Fibroblast of skin of scalp (primary cell): ENCODE results near the gene GOLGA6L10. TPM values are rescaled to one million over a fixed set of nuclear protein-coding genes. Genes with fewer than 3 reads are reported as not detected.
A peak's percentile ranks its signal among the peaks of the same experiment; 100 is the strongest.
"Not testable (repeated sequence)": the region's sequence is repeated elsewhere in the genome, so short reads cannot be mapped to it uniquely, and the experiment has no call there.

Source experiments
- DNase-seq: peaks from one replicate; pipeline ENCODE4 v3.0.0-alpha.2; 2013
- polyA plus RNA-seq, 2 experiments: library from polyadenylated mRNA; unstranded; fragments of 120-200 nt; gene quantifications; one replicate each; pipeline ENCODE4 v1.2.1, GENCODE V29; 2013; ENCODE audit not compliant: insufficient read length in 2 of 2

The GOLGA6L10 gene
- polyA plus RNA-seq (2013, experiment 1 of 2; ENCODE audit: insufficient read length): 0.28 TPM
- 0.53 TPM for polyA plus RNA-seq (2013, experiment 2 of 2; ENCODE audit: insufficient read length)

DNA sequence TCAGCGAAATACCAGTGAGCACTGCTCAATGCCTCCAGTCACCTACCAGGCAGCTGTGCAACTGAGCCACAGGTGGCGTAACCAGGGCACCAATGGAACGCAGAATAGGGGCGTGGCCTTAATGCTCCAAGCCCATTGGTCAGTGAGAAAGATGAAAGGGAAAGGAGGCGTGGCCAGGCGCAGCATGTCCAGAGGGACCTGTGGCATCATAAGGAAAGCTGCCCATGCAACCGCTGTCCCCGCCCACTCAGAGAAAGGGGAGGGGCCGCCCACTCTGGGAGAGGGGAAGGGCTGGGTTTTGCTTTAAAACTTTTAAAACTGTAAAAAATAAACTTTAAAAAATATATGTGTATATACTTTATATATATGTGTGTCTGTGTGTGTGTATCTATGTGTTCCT lies at the start of gene GOLGA6L10:
Gene GOLGA6L10 (minus strand): TSS at position 101 of the 400 bp plus-strand sequence. CDS start 100 bp downstream, at position 1.
- not testable (repeated sequence) for DNase-seq

DNA sequence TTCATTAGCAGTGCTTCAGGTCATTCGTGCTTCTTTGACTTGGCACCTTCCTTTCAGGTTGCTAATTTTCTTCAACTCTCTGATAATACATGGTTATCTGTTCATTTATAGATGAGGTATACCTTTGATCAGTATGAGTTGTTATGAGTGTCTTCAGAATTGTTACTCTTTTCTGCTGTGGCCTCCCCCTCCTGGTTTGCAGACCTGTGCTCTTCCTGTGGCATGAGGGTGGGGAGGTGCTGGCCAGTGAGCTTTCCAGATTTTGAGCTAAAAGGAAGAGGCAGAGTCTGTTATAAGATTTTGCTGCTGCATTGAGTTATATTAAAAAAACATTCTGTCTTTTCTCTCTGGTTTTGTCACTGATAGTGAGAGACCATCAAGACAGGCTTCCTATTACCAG lies 49.5 kb upstream of the GOLGA6L10 start:
- DNase-seq: no peak

- DNase-seq: no peak
These were observed 48.5 kb upstream of the GOLGA6L10 start for GRCh38 chr15:82397817-82398216.

GRCh38 chr15:82395788-82396187 lies 46.5 kb upstream of the GOLGA6L10 start:
- DNase-seq: peak; percentile 43

GRCh38 chr15:82393671-82394070 lies 44.4 kb upstream of the GOLGA6L10 start:
- peak; percentile 63 for DNase-seq

DNA sequence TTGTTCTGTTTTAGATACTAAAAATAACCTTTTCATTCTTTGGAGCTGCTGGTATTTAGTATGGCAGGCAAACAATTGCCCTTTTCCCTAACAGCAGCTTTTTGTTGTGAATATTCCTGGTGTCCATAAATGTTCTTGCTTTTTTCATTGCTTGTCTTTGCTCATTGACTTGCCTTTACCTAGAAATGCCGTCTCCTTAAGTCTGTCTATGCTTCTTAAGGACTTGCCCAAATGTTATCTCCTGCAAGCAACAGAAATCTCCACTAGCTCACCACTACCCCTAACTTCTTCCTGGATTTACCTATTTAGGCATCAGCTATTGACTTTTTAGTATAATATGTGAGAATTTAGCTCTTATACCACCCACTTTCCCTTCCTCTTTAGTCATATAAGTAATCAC lies 42.8 kb upstream of the GOLGA6L10 start:
- DNase-seq: not testable (repeated sequence)

GRCh38 chr15:82390152-82390551 lies 40.9 kb upstream of the GOLGA6L10 start:
- not testable (repeated sequence) for DNase-seq

DNA sequence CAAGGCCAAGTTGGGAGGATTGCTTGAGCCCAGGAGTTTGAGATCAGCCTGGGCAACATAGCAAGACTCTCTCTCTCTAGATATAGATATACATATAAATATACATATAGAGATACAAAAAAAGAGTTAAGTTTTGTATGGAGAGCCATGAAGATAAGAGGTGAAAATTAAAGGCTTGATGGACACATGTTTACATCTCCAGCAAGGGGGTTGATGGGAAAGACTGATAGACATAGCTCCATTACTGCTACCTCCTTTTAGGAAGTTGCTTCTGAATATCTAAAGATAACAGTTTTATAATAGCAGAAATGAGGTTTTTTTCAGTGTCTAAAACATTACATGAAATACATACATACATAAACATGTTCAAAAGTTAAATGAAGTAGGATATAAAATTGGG lies 37.9 kb upstream of the GOLGA6L10 start:
- DNase-seq: not testable (repeated sequence)

DNA sequence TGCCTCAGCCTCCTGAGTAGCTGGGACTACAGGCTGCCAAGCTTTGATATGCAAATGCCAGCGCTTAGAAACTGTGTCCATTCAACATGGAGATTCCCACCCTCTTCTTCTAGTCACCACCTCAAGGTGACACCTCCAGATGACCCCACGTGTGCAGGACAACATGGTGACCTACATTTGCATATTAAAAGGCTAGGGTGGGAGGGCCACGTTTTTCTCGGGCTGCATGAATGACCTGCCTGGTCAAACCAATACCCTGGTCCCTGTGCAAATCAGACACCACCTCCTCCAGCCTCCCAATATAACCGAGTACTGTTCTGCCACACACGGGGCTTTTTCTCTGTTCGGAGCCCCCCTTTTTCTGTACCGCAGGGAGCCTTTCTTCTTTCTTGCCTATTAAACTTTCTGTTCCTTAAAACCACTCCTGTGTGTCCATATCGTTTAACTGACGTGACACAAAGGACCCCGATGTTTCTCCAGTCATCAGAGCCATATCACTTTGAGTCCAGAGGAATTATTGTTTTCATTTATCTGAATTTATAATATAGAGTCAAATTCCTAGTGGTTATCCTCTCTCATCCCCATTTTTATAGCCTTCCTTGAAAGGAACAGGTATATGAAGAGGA lies 32.2 kb upstream of the GOLGA6L10 start:
- not testable (repeated sequence) for DNase-seq

GRCh38 chr15:82379552-82379951 lies 30.3 kb upstream of the GOLGA6L10 start:
- not testable (repeated sequence) for DNase-seq

DNA sequence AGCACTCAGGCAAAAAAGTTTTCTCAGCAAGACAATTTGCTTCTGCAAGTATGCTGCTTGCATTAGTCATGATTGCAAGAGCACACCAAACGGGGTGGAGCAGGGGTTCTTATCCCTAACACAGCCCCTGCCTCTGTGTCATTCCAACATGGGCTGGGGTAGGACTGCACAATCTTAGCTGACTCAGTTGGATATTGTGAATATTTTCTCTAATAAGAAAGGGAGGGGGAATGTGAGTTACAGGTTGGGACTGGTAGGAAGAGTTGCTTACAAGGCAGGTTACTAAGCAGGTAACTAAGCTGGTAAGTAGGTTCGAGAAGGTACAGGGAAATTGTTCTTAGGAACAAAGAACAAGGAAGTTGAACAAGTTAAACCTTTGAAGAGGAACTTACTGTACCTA lies 24.4 kb upstream of the GOLGA6L10 start:
- peak; percentile 22 for DNase-seq

- DNase-seq: no peak
These were observed 22.4 kb upstream of the GOLGA6L10 start for GRCh38 chr15:82371656-82372055.

- not testable (repeated sequence) for DNase-seq
These were observed 18.5 kb upstream of the GOLGA6L10 start for GRCh38 chr15:82367790-82368189.

DNA sequence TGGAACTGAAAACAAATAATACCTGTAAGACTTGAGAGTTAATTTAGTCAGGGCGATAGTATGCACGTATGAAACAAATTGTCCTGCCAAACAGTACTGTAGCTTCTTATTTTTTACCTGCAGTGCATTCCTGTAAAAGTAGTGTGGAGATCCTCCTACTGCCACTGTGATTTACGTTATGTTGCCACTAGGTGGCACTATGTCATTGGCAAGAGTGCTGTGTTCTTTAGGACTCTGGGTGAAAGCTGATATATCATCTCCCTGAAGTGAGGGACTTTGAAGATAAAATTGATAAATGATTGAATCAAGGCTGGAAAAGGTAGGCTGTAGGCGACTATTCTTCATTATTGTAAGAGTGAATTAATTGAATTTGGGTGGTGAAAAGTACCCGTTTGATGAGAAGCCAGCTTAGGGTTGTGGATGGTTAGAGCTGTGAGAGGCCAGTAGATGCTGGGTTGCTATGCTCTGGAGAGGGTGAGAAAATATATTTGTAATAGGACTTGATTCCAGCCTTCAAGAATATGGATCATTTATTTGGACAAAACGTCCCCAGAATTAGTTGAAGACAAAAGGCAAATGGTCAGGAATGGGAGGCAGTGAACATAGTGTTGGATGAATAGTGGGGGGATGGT lies 16.5 kb upstream of the GOLGA6L10 start:
- not testable (repeated sequence) for DNase-seq

DNA sequence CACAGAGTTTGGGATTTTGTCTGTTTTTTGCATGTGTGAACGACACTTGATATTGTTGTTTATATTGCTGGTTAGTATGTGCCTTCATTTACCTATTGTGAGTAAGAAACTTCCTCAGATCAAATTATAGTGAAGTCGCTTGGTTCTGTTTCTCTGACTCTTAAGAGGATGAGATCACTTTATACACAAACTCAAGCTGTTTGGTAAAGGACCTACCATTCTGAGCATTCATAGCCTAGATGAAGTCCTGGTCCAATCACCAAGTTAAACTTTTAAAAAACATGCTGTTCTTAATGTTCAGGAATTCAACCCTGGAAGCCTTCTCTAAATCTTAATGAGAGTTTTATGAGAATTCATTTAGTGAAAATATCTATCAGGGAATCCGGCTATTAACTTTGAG lies 15.3 kb upstream of the GOLGA6L10 start:
- not testable (repeated sequence) for DNase-seq

DNA sequence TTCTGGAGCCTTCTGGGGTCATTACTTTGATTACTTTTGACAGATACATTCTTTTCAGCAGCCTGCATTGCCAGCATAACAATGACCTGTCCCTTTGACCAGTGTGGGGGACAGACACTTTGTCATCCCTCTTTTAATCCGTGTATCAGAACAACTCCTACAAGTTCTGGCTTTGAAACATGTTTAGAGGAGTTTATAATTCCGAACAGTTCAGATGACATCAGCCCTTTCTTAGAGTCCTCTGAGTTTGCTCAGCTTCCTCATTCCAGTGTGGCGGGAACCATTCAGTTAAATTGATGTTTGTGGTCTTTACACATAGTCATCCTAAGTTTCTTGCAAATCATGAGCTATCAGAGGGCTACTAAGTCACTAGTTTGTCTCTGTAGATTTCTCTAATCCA lies 13.5 kb upstream of the GOLGA6L10 start:
- not testable (repeated sequence) for DNase-seq

- not testable (repeated sequence) for DNase-seq
These were observed 11.3 kb upstream of the GOLGA6L10 start for GRCh38 chr15:82360618-82361017.

DNA sequence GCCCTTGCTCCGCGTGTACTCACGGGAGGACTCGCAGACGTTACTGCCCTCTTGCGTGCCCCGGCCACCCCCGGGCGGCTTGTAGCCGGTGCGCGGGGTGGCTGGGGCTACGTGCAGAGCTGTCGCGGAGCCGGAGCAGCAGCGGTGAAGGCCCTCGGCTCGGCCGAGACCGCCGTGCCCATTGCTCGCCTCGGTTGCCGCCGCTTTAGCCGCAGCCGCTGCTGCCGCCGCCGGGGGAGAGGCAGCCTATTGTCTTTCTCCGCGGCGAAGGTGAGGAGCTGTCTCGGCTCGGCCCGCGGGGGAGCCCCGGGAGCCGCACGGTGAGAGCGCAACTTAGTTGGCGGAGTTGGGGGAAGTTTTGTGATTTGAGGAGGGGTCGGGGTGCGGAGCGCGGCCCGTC lies 5.8 kb upstream of the GOLGA6L10 start:
- not testable (repeated sequence) for DNase-seq

DNA sequence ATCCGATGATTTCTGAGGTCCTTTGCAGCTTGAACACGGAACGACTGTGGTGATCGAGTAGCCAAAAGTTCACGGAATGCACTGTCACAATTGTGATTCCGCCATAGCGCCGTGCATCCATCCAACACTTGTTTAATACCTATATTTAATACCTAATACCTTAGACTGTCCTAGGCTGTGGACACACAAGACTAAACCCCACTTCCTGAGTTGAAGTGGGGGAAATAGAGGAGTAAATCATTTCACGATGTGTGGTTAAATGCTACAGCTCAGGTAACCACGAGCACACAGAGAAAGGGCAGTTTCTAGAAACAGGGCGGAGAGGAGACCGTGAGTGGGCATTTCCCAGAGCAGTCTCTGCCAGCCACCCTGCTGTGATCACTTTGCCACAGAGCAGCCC lies 5.3 kb upstream of the GOLGA6L10 start:
- DNase-seq: not testable (repeated sequence)

DNA sequence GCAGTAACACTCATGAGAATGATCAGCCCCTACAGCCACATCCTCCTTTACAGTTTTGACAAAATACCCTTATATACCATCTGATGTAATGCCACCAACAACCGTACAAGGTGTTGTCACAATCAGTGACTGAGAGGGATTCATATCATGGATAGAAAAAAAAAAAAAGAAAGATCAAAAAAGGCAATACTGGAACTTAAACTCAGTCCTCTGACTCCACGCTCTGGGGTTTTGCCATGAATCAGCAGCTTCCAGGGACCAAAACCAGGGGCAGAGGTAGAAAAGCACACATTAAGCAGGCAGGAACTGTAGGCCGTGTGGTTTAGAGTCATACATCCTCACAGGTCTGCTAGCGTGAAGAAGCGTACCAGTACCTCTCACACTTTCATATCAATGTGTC lies 1.6 kb downstream of the GOLGA6L10 start:
- DNase-seq: not testable (repeated sequence)

- DNase-seq: not testable (repeated sequence)
These were observed 4.1 kb downstream of the GOLGA6L10 start for GRCh38 chr15:82345176-82345575.

DNA sequence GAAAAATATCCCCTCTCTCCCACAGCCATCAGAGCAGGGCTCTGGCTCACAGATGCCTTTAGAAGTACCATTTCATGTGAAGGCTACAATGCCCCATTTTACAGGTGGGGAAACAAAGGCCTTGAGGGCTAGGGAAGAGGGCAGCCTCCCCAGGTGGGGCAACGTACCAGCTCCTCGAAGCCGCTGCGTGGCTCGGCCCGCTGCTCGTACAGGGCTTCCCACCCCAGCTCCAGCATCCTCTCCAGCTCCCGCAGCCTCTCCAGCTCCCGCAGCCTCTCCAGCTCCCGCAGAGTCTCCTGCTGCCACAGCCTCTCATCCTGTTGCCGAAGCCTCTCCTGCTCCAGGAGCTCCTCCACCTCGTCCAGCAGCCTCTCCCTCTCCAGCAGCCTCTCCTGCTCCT lies 4.9 kb downstream of the GOLGA6L10 start:
- not testable (repeated sequence) for DNase-seq

DNA sequence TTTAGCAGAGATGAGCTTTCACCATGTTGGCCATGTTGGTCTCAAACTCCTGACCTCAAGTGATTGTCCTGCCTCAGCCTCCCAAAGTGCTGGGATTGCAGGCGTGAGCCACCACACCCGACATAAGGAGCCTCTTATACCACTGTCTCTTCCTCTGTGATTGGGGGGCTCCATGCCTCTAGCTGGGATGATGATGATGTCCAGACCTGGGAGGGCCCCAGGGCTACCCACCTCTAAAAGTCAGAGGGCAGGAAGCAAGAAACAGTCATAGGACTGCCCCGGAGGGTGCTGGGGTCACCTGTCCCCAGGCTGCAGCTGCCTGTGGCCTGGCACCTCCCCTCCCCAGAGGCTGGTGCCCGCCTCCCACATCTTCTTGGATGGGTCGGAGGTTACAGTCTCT lies 5.4 kb downstream of the GOLGA6L10 start:
- DNase-seq: not testable (repeated sequence)
